A549 (cell line): ENCODE results near the gene ZNF587.

ENCODE experiments used
- CTCF ChIP-seq: fragments of >200 bp; sonication (Bioruptor Twin); formaldehyde crosslinking; IDR thresholded peaks from 3 replicates; pipeline ENCODE4 v1.5.1; 2016
- E2F6 ChIP-seq: IDR thresholded peaks from 2 replicates; pipeline ENCODE4 v1.6.1; 2012; ENCODE audit warnings: low read depth, borderline replicate concordance
- EP300 ChIP-seq, 2 experiments: fragments of >200 bp; sonication (Bioruptor Twin); formaldehyde crosslinking; IDR thresholded peaks; 2 replicates in 1 of 2; 3 replicates in 1 of 2; pipeline ENCODE4 v1.6.1; 2016 to 2017
- JUNB ChIP-seq: fragments of >200 bp; sonication (Bioruptor Twin); formaldehyde crosslinking; IDR thresholded peaks from 2 replicates; pipeline ENCODE4 v1.6.1; 2016
- MAX ChIP-seq: IDR thresholded peaks from 2 replicates; pipeline ENCODE4 v1.6.1; 2012
- POLR2A ChIP-seq: IDR thresholded peaks from 2 replicates; pipeline ENCODE4 v1.6.1; 2012; ENCODE audit warnings: mild to moderate bottlenecking, low read length
- RFX5 ChIP-seq: fragments of 450-650 bp; IDR thresholded peaks from 2 replicates; pipeline ENCODE4 v1.7.1; 2014; ENCODE audit warnings: antibody characterized with exemption, mild to moderate bottlenecking, moderate library complexity
- ZFP36 ChIP-seq: fragments of 450-650 bp; IDR thresholded peaks from 2 replicates; pipeline ENCODE4 v1.6.1; 2014; ENCODE audit warnings: borderline replicate concordance; ENCODE audit not compliant: partially characterized antibody

GRCh38 chr19:57867868-57868492 is 18.3 kb downstream of the ZNF587 start:
- TF ChIP-seq POLR2A: no peak
- no peak for TF ChIP-seq RFX5
- TF ChIP-seq ZFP36: no peak
- no peak for TF ChIP-seq CTCF
- TF ChIP-seq E2F6: no peak
- no peak for TF ChIP-seq JUNB
- no peak for TF ChIP-seq MAX
- no peak for TF ChIP-seq EP300 (IDR thresholded peaks at IDR 0.05)
